ENCODE measurements around the gene ZC2HC1B.

Gene ZC2HC1B

GRCh38 chr6:143964674-143965081, 100.4 kb downstream of the ZC2HC1B start:
- DNase-seq: no peak

- DNase-seq: no peak
Observed at GRCh38 chr6:143965503-143966171, 101.4 kb downstream of the ZC2HC1B start.

- DNase-seq: no peak
Observed at GRCh38 chr6:143966312-143966711, 102.0 kb downstream of the ZC2HC1B start.

GRCh38 chr6:143967706-143968376, 103.6 kb downstream of the ZC2HC1B start:
- DNase-seq: no peak

GRCh38 chr6:143969077-143969476, 104.8 kb downstream of the ZC2HC1B start:
- no peak for DNase-seq

- DNase-seq: no peak
Observed at GRCh38 chr6:143970456-143971218, 106.4 kb downstream of the ZC2HC1B start.

- DNase-seq: no peak
Observed at GRCh38 chr6:143971482-143972205, 107.4 kb downstream of the ZC2HC1B start.

- peak; percentile 67 for DNase-seq
Observed at GRCh38 chr6:143973097-143973966, 109.1 kb downstream of the ZC2HC1B start.

- no peak for DNase-seq
Observed at GRCh38 chr6:143974089-143974488, 109.8 kb downstream of the ZC2HC1B start.

- DNase-seq: no peak
Observed at GRCh38 chr6:143976806-143977349, 112.6 kb downstream of the ZC2HC1B start.

- DNase-seq: no peak
Observed at GRCh38 chr6:143980921-143981320, 116.6 kb downstream of the ZC2HC1B start.

- no peak for DNase-seq
Observed at GRCh38 chr6:143982968-143983367, 118.7 kb downstream of the ZC2HC1B start.

- no peak for DNase-seq
Observed at GRCh38 chr6:143984666-143985065, 120.4 kb downstream of the ZC2HC1B start.

- DNase-seq: no peak
Observed at GRCh38 chr6:143986463-143987065, 122.3 kb downstream of the ZC2HC1B start.

Measured in retina (tissue), 1 donor.